Esophagus squamous epithelium (tissue), 4 donors: ENCODE results near the gene ANO2.

Source experiments
- POLR2A ChIP-seq, 4 donors: fragments of 450-650 bp; IDR thresholded peaks; one replicate each; pipeline ENCODE4 v1.6.1; 2017; ENCODE audit warnings: antibody characterized with exemption in 4 of 4, mild to moderate bottlenecking in 4 of 4, moderate library complexity in 3 of 4
- TF ChIP-seq, protein P1 (sequence below), 6 experiments: fragments of 450-650 bp in 4 of 6; fragments of 200-600 bp in 2 of 6; sonication (generic) in 2 of 6; IDR thresholded peaks; one replicate each; pipeline ENCODE4 v1.5.1; 2016 to 2019; ENCODE audit warnings: antibody characterized with exemption in 6 of 6, mild to moderate bottlenecking in 4 of 6, moderate library complexity in 4 of 6

DNA sequence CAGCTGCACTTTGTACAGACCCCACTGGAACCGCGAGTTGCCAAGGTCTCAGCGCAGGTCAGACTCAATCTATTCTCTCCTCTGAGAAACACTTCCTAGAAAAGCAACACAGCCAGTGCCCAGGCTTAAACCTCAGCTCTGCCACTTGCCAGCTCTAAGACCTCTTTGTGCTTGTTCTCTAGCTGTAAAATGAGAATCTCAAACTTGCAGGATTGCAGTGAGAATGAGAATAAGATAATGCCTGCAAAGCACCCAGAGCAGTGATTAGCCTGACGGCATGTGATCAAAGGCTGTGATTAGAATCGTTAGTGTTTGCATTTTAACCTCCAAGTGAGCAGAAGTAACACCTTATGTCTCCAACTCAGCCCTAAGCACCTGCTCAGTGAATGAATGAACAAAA is 21.3 kb downstream of the ANO2 start:
- no peak for TF ChIP-seq POLR2A (IDR thresholded peaks at IDR 0.05)
- TF ChIP-seq, protein P1, sequence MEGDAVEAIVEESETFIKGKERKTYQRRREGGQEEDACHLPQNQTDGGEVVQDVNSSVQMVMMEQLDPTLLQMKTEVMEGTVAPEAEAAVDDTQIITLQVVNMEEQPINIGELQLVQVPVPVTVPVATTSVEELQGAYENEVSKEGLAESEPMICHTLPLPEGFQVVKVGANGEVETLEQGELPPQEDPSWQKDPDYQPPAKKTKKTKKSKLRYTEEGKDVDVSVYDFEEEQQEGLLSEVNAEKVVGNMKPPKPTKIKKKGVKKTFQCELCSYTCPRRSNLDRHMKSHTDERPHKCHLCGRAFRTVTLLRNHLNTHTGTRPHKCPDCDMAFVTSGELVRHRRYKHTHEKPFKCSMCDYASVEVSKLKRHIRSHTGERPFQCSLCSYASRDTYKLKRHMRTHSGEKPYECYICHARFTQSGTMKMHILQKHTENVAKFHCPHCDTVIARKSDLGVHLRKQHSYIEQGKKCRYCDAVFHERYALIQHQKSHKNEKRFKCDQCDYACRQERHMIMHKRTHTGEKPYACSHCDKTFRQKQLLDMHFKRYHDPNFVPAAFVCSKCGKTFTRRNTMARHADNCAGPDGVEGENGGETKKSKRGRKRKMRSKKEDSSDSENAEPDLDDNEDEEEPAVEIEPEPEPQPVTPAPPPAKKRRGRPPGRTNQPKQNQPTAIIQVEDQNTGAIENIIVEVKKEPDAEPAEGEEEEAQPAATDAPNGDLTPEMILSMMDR (IDR thresholded peaks at IDR 0.05), result no peak
